NCI-H187 treated with DMSO at 0.1 percent for 48 hours (cell line): ENCODE data around the gene RNU6-9.
"Not testable (repeated sequence)": the region's sequence is repeated elsewhere in the genome, so short reads cannot be mapped to it uniquely, and the experiment has no call there.

ENCODE experiments used
- DNase-seq: peaks from one replicate; lab custom pipeline; 2025; lab: John Stamatoyannopoulos, UW

The RNU6-9 gene

DNA sequence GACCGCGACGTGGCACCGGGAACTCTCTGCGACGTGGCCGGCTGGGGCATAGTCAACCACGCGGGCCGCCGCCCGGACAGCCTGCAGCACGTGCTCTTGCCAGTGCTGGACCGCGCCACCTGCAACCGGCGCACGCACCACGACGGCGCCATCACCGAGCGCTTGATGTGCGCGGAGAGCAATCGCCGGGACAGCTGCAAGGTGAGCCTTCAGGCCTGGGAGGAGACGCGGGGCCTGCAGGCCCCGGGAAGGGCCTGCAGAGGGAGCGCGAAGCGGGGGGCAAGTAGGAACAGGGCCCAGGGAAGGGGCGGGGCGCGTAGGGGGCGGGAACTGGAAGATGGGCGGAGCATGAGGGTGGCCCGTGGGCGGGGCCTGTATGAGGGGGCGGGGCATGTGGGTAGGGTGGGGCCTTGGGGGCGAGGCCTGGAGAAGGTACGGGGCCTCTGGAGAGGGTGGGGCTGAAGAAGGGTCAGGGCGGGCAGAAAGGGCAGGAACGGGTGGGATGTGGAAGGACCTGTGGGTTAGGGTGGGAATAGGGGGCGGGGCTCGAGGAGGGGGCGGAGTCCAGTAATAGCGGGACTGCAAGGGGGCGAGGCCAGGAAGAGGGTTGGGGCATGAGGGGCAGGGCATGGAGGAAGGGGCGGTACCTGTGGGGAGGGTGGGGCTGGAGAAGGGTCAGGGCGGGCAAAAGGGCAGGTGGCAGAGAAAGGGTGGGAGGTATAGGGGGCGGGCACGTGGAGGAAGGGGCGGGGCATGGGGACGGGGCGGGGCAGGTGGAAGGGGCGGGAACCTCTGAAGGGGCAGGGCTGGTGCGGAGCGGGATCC lies 31.3 kb upstream of the RNU6-9 start:
- no peak for DNase-seq

GRCh38 chr19:862581-863314 lies 30.5 kb upstream of the RNU6-9 start:
- no peak for DNase-seq

GRCh38 chr19:863315-863620 lies 30.0 kb upstream of the RNU6-9 start:
- no peak for DNase-seq

GRCh38 chr19:866769-867300 lies 26.4 kb upstream of the RNU6-9 start:
- DNase-seq: no peak

- DNase-seq: no peak
Observed at GRCh38 chr19:867301-867793, 25.9 kb upstream of the RNU6-9 start.

- no peak for DNase-seq
Observed at GRCh38 chr19:867855-868457, 25.3 kb upstream of the RNU6-9 start.

DNA sequence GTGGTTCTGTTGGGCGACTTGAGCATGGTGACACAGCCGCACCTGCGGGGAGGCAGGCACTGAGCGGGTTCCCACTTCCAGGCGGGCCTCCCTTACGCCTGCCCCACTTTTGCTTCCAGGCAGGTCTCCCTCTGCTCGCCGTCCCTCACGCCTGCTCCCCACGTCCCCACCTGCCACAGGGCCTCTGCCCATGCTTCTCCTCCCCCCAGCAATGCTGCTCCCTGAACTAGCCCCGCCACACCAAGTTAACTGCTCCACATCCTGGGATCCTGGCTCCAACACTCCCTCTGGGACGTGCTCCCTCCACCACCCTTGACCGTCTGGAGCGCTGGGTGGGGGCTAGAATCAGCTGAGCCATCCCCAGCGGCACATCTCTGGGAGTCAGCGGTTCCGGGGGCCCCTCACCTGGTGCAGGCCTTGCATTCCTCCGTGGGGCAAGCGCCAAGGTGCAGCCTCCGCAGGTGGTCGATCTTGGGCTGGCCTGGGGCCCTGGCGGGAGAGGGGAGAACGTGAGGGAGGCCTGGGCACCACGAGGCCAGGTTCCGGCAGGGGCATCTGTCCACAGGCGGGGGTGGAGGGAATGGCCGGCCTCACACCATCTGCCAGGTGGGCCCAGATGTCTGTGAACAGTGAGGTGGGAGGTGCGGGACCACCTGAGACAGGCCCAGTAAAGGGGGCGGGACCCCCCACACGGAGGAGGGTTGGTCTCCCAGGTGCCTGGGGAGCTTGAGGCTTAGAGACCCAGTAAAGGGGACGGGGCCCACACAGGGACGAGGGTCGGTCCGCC lies 24.6 kb upstream of the RNU6-9 start:
- DNase-seq: no peak

DNA sequence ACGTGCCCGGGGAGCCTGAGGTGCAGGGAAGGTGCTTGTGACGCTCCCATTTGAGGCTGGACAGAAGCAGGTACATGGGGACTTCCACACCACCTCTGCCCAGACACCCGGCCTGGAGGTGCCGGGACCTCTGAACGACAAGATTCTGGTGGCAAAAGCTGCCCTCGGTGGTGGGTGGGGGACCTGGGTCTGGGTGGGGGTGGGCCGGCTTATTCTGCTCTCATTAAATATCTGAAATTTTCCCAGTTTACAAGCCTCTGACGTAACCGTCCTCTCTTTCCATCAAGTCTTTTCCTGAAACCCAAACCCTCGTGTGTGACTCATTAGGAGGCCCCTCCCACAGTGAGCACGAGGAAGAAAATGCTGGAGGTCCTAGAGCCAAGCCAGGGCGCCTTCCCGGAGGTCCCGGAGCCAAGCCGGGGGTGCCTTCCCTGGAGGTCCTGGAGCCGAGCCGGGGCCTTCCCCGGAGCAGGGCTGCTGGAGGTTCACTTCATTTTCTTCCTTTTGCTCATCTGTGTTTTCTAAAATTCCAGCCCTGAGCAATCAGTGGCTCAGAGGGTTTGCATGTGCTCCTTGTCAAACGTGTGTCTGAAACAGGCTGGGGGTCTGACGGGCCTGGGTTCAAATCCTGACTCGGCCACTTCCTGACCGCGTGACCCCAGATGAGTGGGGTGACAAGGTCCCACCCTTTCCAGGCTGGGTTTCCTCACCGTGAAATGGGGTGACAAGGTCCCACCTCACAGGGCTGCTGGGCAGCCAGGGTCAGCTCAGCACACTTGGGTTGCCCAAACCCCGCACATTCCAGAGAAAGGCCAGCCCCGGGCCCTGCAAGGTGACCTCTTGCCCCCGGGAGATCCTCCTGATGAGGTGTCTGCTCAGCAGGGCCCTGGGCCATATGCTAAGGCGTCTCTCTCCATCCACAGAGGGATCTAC lies 23.8 kb upstream of the RNU6-9 start:
- no peak for DNase-seq

- DNase-seq: no peak
Observed at GRCh38 chr19:870314-870713, 23.0 kb upstream of the RNU6-9 start.

DNA sequence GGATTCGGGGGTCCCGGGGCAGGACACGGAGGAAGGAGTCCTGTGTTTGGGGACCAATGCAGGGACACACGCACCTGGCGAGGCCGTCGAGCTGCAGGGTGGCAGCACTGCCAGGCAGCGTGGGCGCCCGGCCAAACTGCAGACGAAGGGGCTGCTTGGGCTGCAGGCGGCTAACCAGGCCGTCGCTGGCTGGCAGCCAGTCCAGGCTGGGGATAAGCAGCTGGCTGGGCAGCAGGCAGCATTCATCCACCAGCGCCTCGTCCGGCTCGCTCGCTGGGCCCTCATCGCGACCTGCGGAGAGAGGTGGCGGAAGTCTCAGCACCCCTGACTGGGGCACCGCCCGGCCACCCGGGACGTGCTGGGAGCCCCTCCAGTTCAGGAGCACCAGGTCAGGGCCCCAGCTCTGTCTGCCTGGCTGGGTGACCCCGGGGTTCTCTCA lies 22.3 kb upstream of the RNU6-9 start:
- DNase-seq: no peak

DNA sequence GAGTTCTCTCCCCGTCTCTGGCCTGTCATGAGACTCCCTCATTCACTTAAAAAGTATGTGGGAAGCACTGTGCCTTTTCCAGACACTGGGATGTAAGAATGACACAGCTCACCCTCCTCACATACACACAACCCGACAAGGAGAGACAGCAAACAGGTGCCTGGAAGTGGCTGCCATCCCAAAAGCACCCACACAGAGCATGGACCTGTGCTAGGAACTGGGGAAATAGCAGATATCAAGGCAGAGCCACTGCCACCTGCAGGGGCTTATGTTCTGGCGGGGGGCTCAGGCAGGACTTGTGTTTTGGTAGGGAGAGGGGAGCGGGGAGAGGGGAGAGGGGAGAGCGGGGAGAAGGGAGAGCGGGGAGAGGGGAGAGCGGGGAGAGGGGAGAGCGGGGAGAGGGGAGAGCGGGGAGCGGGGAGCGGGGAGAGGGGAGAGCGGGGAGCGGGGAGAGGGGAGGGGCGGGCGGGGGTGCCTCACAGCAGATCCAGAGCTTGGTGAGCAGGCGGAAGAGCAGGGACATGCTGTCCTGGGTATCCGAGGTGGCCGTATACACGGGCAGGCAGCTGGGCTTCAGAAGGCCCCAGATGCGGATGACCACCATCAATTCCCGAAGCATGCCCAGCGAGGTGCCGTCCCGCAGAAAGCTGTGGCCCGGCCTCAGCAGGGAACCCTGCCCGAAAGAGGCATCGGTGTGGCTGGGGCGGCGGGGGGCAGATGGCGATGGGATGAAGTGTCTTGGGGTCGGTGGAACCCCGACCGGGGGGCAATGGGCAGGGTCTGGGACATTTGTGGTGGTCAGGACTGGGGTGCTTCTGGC lies 21.6 kb upstream of the RNU6-9 start:
- no peak for DNase-seq

- no peak for DNase-seq
Observed at GRCh38 chr19:872266-872951, 20.9 kb upstream of the RNU6-9 start.

- no peak for DNase-seq
Observed at GRCh38 chr19:873084-873483, 20.2 kb upstream of the RNU6-9 start.

- no peak for DNase-seq
Observed at GRCh38 chr19:873561-874041, 19.7 kb upstream of the RNU6-9 start.

DNA sequence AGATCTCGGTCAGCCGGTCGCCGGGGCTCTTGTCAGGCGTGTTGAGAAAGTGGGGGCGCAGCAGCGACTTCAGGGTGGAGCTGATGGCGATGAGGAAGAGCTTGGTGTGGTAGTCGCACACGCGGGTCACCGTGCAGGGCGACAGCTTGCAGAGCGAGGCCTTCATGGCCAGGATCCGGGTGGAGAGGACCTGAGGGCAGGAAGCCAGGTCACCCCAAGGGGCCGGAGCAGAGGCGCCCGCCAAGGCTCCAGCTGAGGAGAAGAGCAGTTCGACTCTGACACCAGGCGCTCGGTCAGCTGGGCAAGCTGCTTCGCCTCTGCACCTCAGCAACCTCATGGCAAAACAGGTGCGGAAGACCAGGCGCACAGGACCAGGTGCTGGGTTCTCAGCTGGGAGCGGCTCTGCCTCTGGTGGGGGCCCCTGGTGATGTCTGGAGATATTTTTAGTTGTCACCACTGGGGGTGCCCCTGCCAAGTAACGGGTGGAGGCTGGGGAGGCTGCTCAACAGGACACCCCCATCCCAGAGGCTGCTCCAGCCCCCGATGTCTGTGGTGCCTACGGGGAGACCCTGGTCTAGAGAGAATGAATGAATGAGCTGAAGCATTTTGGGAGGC lies 17.9 kb upstream of the RNU6-9 start:
- no peak for DNase-seq

GRCh38 chr19:876089-876488 lies 17.2 kb upstream of the RNU6-9 start:
- DNase-seq: no peak

DNA sequence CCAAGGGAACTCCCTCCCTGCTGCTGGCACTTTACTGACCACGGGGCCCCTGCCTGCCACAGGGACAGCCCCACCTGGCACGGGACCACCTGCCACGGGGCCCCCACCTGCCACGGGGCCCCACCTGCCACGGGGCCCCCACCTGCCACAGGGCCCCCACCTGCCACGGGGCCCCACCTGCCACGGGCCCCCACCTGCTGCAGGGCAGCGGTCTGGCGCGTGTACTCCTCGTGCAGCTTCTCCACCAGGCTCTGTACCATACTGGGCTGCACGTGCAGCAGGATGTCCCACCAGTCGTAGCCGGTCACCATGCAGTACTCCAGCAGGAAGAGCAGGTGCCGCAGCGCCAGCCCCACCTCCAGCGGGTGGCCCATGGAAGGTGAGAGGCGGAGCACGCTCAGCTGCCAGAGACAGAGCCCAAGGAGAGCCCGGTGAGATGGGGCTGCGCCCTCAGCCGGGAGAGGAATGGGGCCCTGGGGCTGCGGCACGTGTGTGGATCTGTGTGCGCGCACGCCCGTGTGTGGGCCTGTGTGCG lies 16.4 kb upstream of the RNU6-9 start:
- no peak for DNase-seq

GRCh38 chr19:877992-878660 lies 15.2 kb upstream of the RNU6-9 start:
- DNase-seq: not testable (repeated sequence)
